PC-3 (cell line): Measurements from ENCODE around the gene ASXL2. TPM values are rescaled to one million over a fixed set of nuclear protein-coding genes. Genes with fewer than 3 reads are reported as not detected.

Source experiments
- ATAC-seq: fragments of 200-7000 bp; cut with Tn5 transposase; 2 replicates; pipeline ENCODE4 v1.9.1; 2020; ENCODE audit warnings: mild to moderate bottlenecking, moderate library complexity
- BruUV-seq: library from RNA; stranded (reverse); fragments of 400-500 nt; replicated peaks from 2 replicates; lab custom pipeline; 2021; lab: Mats Ljungman, UMichigan
- CTCF ChIA-PET: fragments of 300-600 bp; sonication (Branson Sonifier 250); formaldehyde crosslinking; loops from one replicate; lab custom pipeline; 2022; ENCODE audit warnings: antibody characterized with exemption; lab: Charles Lee
- POLR2A ChIA-PET: fragments of 300-600 bp; sonication (Branson Sonifier 250); formaldehyde crosslinking; loops from one replicate; lab custom pipeline; 2022; ENCODE audit warnings: antibody characterized with exemption; ENCODE audit not compliant: unreplicated experiment; lab: Charles Lee
- DNase-seq: peaks from one replicate; pipeline ENCODE4 v3.0.0-alpha.2; 2015
- H2AFZ ChIP-seq: fragments of 300-600 bp; sonication (generic); 2 replicates; pipeline ENCODE4 v1.6.0; 2016; ENCODE audit warnings: antibody characterized with exemption, low read length
- H3F3A ChIP-seq: fragments of 300-600 bp; sonication (generic); one replicate; pipeline ENCODE4 v1.6.0; 2017; ENCODE audit warnings: antibody characterized with exemption, low read length, control low read depth, mild to moderate bottlenecking; ENCODE audit not compliant: unreplicated experiment
- H3K27ac ChIP-seq: fragments of 300-600 bp; sonication (generic); 2 replicates; pipeline ENCODE4 v1.5.1; 2016; ENCODE audit warnings: mild to moderate bottlenecking, low read length
- H3K27me3 ChIP-seq: fragments of 300-600 bp; sonication (generic); 2 replicates; pipeline ENCODE4 v1.6.1; 2016; ENCODE audit warnings: low read length, mixed read lengths
- H3K36me3 ChIP-seq: fragments of 300-600 bp; sonication (generic); 2 replicates; pipeline ENCODE4 v1.6.1; 2016; ENCODE audit warnings: low read depth, mixed run types, low read length, mixed read lengths
- H3K4me1 ChIP-seq: fragments of 300-600 bp; sonication (generic); 2 replicates; pipeline ENCODE4 v1.5.1; 2016; ENCODE audit warnings: low read length; ENCODE audit not compliant: insufficient read depth
- H3K4me2 ChIP-seq: fragments of 300-600 bp; sonication (generic); 2 replicates; pipeline ENCODE4 v1.6.0; 2016; ENCODE audit warnings: low read length
- H3K4me3 ChIP-seq: fragments of 300-600 bp; sonication (generic); 2 replicates; pipeline ENCODE4 v1.5.1; 2016; ENCODE audit warnings: mild to moderate bottlenecking, low read length, mixed read lengths
- H3K79me2 ChIP-seq: fragments of 300-600 bp; sonication (generic); 2 replicates; pipeline ENCODE4 v1.6.1; 2017; ENCODE audit warnings: low read length, mixed read lengths
- H3K9ac ChIP-seq: fragments of 300-600 bp; sonication (generic); 2 replicates; pipeline ENCODE4 v1.6.0; 2016; ENCODE audit warnings: mild to moderate bottlenecking, low read length
- H3K9me2 ChIP-seq: fragments of 300-600 bp; sonication (generic); replicated peaks from 2 replicates; pipeline ENCODE4 v1.6.1; 2016; ENCODE audit warnings: mixed run types, low read length, mixed read lengths
- H3K9me3 ChIP-seq: fragments of 300-600 bp; sonication (generic); 2 replicates; pipeline ENCODE4 v1.6.1; 2016; ENCODE audit warnings: low read length, mixed read lengths
- H4K20me1 ChIP-seq: fragments of 300-600 bp; sonication (generic); 2 replicates; pipeline ENCODE4 v1.6.1; 2016; ENCODE audit warnings: low read length, mixed read lengths
- EZH2 ChIP-seq: fragments of 300-600 bp; sonication (generic); IDR thresholded peaks from one replicate; pipeline ENCODE4 v1.6.1; 2017; ENCODE audit warnings: antibody characterized with exemption, mild to moderate bottlenecking, low read length; ENCODE audit not compliant: unreplicated experiment
- EZH2phosphoT487 ChIP-seq: fragments of 300-600 bp; sonication (generic); IDR thresholded peaks from 2 replicates; pipeline ENCODE4 v1.6.1; 2018; ENCODE audit warnings: mild to moderate bottlenecking, antibody characterized with exemption, low read length, borderline replicate concordance
- intact Hi-C: fragments of 100-400 bp; cut with micrococcal nuclease; formaldehyde crosslinking; loops from 2 replicates; pipeline ENCODE4 v1.9.0; 2023
- total RNA-seq: library from RNA; depleted of rRNA; stranded (reverse); fragments of >200 nt; gene quantifications from 2 replicates; pipeline ENCODE4 v1.2.3, GENCODE V29; 2014
- TF ChIP-seq, protein P1 (sequence below): fragments of 300-600 bp; sonication (generic); conservative IDR thresholded peaks from 2 replicates; pipeline ENCODE4 v1.5.1; 2017; ENCODE audit warnings: antibody characterized with exemption, low read depth, mild to moderate bottlenecking, low read length

The ASXL2 gene
- total RNA-seq, 1 experiment from 2014 or later: 11.5 TPM

DNA sequence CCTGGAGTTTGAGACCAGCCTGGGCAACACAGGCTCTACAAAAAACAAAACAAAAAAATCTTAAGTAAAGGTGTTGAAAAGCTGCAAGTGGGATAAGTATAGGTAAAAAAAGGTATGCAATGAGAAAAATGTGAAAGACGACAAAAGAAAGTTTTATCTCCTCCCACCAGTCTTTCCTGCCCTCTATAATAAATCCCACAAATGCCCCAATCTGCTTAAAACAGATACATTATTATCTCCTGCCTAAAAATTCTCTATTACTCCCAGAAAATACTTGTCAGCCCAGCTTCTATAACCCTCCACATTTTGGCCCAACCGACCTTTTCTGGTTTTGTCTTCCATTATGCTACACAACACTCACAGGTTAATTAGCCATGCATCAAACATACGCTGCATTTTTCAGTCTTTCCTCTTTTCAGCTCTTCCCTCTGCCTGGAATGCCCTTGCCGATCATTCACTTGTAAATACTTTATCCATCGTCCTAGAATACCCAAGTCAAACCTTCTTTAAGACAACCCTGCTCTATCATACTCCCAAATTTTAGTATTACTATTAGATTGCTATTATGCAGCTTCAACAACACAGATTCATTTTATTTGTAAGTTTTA lies 10.8 kb downstream of the ASXL2 start:
- CTCF ChIA-PET: no interaction called here
- TF ChIP-seq EZH2 (no peak), EZH2phosphoT487 (no peak)
- TF ChIP-seq, protein P1, sequence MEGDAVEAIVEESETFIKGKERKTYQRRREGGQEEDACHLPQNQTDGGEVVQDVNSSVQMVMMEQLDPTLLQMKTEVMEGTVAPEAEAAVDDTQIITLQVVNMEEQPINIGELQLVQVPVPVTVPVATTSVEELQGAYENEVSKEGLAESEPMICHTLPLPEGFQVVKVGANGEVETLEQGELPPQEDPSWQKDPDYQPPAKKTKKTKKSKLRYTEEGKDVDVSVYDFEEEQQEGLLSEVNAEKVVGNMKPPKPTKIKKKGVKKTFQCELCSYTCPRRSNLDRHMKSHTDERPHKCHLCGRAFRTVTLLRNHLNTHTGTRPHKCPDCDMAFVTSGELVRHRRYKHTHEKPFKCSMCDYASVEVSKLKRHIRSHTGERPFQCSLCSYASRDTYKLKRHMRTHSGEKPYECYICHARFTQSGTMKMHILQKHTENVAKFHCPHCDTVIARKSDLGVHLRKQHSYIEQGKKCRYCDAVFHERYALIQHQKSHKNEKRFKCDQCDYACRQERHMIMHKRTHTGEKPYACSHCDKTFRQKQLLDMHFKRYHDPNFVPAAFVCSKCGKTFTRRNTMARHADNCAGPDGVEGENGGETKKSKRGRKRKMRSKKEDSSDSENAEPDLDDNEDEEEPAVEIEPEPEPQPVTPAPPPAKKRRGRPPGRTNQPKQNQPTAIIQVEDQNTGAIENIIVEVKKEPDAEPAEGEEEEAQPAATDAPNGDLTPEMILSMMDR: no peak
- no peaks in the 10 kb centered on the region for H4K20me1 ChIP-seq
- POLR2A ChIA-PET: no interaction called here
- no peaks in the 10 kb centered on the region for H3K9me2 ChIP-seq
- H3K79me2 ChIP-seq: peaks cover 83% of the 10 kb centered on the region
- H3K9ac ChIP-seq: no peak overlapping the region
- H3K4me3 ChIP-seq: no peak overlapping the region
- ATAC-seq: no peak
- no peaks in the 10 kb centered on the region for H3K4me1 ChIP-seq
- no peak for DNase-seq
- no peaks in the 10 kb centered on the region for H3K27me3 ChIP-seq
- no peak overlapping the region for H3K4me2 ChIP-seq
- 0 out of 2 replicates have a peak, but pooled peaks cover 3% of the 10 kb centered on the region for H3K36me3 ChIP-seq
- no peaks in the 10 kb centered on the region for H3K9me3 ChIP-seq
- H2AFZ ChIP-seq: no peak overlapping the region
- no peak overlapping the region for H3K27ac ChIP-seq
- no peaks in the 10 kb centered on the region for H3F3A ChIP-seq
- intact Hi-C loops: no loop called here
- BruUV-seq: no TSS peak

DNA sequence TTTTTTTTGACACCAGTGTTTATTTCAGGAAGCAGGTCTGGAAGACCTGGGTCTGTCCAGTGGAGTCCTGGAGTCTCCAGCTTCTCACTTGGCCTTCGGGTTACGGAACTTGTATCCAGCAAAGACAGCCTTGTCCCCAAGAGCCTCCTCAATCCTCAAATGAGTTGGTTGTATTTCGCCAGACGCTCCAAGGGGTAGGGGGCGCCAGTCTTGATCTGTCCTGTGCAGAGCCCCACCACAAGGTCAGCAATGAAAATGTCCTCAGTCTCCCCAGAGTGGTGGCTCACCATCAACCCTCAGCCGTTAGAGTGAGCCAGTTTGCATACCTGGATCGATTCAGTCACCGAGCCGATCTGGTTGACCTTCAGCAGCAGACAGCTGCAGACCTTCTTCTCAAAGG lies 21.9 kb downstream of the ASXL2 start:
- H3F3A ChIP-seq: no peaks in the 10 kb centered on the region
- H3K9me3 ChIP-seq: no peaks in the 10 kb centered on the region
- ATAC-seq: no peak
- H2AFZ ChIP-seq: no peak overlapping the region
- intact Hi-C loops: no loop called here
- POLR2A ChIA-PET: no interaction called here
- no peak overlapping the region for H3K9ac ChIP-seq
- no peak for DNase-seq
- CTCF ChIA-PET: no interaction called here
- H3K4me2 ChIP-seq: no peak overlapping the region
- H3K4me1 ChIP-seq: peaks cover 12% of the 10 kb centered on the region
- H3K4me3 ChIP-seq: no peak overlapping the region
- no TSS peak for BruUV-seq
- peaks cover 53% of the 10 kb centered on the region for H3K79me2 ChIP-seq
- no peak overlapping the region for H3K27ac ChIP-seq
- H3K27me3 ChIP-seq: no peaks in the 10 kb centered on the region
- H3K36me3 ChIP-seq: no peaks in the 10 kb centered on the region
- no peaks in the 10 kb centered on the region for H3K9me2 ChIP-seq
- TF ChIP-seq, protein P1: peak; percentile 33
- TF ChIP-seq EZH2phosphoT487: no peak
- peaks cover 6% of the 10 kb centered on the region; the same call in 1 of the 2 replicates for H4K20me1 ChIP-seq

DNA sequence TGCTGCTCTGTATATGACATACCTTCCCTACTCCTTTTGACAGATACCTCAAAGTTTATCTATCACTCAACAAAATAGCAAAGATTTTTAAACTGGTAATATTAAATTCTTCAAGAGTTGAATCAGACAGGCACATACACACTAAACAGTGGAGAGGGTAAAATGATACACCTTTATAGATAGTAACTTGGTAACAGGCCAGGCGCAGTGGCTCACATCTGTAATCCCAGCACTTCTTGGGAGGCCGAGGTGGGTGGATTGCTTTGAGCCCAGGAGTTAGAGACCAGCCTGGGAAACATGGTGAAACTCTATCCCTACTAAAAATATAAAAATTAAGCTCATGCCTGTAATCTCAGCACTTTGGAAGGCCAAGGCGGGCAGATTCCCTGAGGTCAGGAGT lies 23.2 kb downstream of the ASXL2 start:
- Histone ChIP-seq H3F3A (no peaks in the 10 kb centered on the region), H3K79me2 (peaks cover 52% of the 10 kb centered on the region), H3K9me2 (no peaks in the 10 kb centered on the region), H4K20me1 (peaks cover 6% of the 10 kb centered on the region; the same call in 1 of the 2 replicates), H3K27me3 (no peaks in the 10 kb centered on the region), H3K4me2 (no peak overlapping the region), H3K27ac (no peak overlapping the region), H3K9me3 (no peaks in the 10 kb centered on the region), H3K36me3 (no peaks in the 10 kb centered on the region), H2AFZ (no peak overlapping the region), H3K9ac (no peak overlapping the region), H3K4me3 (no peak overlapping the region), H3K4me1 (peaks cover 14% of the 10 kb centered on the region)
- BruUV-seq: no TSS peak
- no peak for ATAC-seq
- ChIA-PET POLR2A (no interaction called here), CTCF (no interaction called here)
- DNase-seq: no peak
- intact Hi-C loops: no loop called here
- no peak for TF ChIP-seq EZH2
- no peak for TF ChIP-seq EZH2phosphoT487
- TF ChIP-seq, protein P1: no peak
